ENCODE measurements around the gene CDH23. TPM values are rescaled to one million over a fixed set of nuclear protein-coding genes. Genes with fewer than 3 reads are reported as not detected.

The CDH23 gene
- total RNA-seq, 2 experiments from 2014 or later: 0.16 to 0.61 TPM

DNA sequence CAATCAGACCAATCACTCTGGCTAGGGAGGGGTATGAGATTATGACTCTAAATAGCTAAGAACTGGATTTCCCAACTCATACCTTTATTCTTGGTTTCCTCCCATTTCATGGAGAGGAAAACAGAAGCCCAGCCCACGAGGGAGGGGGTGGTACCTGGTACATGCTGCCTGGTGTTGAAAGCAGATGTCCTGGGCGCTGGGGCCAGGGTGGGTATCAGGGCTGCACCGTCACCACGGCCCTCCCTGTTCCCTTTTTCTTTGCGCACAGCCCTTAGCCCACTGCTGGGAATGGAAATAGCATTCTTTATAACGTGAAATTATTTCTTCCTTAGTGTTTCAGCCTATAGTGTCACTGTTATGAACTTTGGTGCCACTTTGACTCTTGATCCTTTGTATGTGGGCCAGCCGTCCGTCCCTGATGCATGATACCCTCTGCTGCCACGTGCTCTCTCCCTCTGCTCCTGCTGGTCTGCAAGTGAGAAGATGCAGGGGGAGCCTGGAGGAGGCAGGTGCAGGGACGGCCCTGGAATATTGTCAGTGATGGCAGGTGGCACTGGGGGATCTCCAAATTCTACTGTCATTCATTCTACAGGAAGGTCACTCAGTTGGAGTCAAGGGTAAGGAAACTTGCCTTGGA, 158.5 kb downstream of the CDH23 start:
- Mint-ChIP-seq H3K27ac (no peak overlapping the region), H3K36me3 (no peaks in the 10 kb centered on the region), H3K4me3 (no peak overlapping the region), H3K9me3 (ENCODE audit: low read depth) (no peaks in the 10 kb centered on the region), H3K27me3 (peaks cover 23% of the 10 kb centered on the region), H3K4me1 (no peaks in the 10 kb centered on the region)
- DNase-seq: no peak
- no peak for ATAC-seq
- CTCF ChIA-PET: no interaction called here

DNA sequence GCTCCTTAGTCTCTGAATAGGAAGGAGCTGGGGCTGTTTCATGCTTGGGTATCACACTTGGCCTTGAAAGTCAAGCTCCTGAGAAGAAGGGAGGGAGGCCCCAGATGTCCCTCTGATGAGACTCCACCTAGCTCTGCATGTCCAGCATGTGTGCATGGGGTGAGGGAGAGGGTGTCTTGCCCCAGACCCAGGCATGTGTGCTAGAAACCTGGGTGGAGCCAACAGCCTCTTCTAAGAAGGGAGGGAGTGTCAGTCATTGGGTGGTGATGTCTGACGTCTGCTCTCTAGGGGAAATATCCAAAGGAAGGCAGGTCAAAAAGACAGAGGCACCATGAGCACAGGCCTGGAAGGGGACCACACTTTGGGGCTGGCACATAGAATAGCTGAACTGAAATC, 159.0 kb downstream of the CDH23 start:
- peaks cover 25% of the 10 kb centered on the region for H3K27me3 Mint-ChIP-seq
- no peaks in the 10 kb centered on the region for H3K36me3 Mint-ChIP-seq
- H3K9me3 Mint-ChIP-seq (ENCODE audit: low read depth): no peaks in the 10 kb centered on the region
- no peaks in the 10 kb centered on the region for H3K4me1 Mint-ChIP-seq
- ATAC-seq: no peak
- no peak for DNase-seq
- CTCF ChIA-PET: interaction anchor here (2.1 kb wide), 1 partner anchor 13 kb away, joined by 4 read pairs; no protein-coding TSS in a partner anchor
- H3K27ac Mint-ChIP-seq: no peak overlapping the region
- H3K4me3 Mint-ChIP-seq: no peak overlapping the region

DNA sequence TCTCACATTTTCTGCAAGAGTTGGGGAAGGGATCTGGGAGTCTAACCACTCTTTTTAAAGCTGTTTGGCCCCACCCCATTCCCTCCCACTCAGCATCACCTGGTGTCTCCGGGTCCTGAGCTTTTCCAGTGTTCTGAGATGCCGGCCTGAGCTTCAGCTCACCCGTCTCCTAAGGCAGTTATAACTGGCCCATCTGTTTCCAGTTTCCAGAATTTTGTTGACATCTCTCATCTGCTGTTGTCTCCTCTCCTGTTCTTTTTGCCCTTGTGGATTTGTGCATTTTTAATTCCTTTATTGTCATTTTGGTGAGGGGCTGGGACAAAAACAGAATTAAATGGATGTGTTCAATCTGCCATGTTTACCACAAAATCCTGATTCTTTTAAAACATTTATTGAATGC, 162.3 kb downstream of the CDH23 start:
- no peak overlapping the region for H3K4me3 Mint-ChIP-seq
- no peaks in the 10 kb centered on the region for H3K36me3 Mint-ChIP-seq
- no peak for ATAC-seq
- CTCF ChIA-PET: interaction anchor here (1.1 kb wide), 1 partner anchor 10 kb away, joined by 4 read pairs; no protein-coding TSS in a partner anchor
- no peaks in the 10 kb centered on the region for H3K9me3 Mint-ChIP-seq (ENCODE audit: low read depth)
- no peaks in the 10 kb centered on the region for H3K4me1 Mint-ChIP-seq
- no peak overlapping the region for H3K27ac Mint-ChIP-seq
- peaks cover 32% of the 10 kb centered on the region for H3K27me3 Mint-ChIP-seq
- no peak for DNase-seq

DNA sequence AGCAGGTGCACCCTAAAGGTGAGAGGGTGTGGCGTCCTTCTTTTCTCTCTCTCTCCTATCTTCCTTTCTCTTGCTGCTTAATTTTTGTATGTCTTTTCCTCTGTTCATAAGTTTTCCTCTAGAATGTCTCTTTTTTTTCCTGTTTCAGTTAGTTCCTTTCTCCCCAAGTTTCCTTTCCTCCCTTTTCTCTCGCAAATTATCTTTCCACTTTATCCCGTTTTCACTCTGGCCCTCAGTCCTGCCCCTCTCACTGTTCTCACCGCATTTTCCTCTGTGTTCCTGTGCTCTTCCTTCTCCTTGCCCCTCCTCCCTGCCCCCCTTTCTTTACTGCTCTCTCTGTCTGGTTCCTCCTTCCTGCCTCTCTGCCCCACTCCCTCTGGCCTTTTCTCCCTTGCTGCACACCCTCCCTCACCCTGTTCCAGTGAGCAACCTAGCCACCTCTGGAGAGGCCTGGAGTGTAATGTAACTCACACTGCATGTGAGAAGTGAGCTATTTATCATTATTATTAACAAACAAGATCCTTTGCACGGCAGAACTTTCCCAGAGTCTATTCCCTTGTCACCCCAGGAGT, 164.4 kb downstream of the CDH23 start:
- Mint-ChIP-seq H3K27ac (no peak overlapping the region), H3K36me3 (no peaks in the 10 kb centered on the region), H3K27me3 (peaks cover 32% of the 10 kb centered on the region), H3K4me3 (no peak overlapping the region), H3K9me3 (ENCODE audit: low read depth) (no peaks in the 10 kb centered on the region), H3K4me1 (no peaks in the 10 kb centered on the region)
- DNase-seq (no peak), ATAC-seq (no peak)
- CTCF ChIA-PET: interaction anchor here (1.6 kb wide), 1 partner anchor 8 kb away, joined by 4 read pairs; no protein-coding TSS in a partner anchor

DNA sequence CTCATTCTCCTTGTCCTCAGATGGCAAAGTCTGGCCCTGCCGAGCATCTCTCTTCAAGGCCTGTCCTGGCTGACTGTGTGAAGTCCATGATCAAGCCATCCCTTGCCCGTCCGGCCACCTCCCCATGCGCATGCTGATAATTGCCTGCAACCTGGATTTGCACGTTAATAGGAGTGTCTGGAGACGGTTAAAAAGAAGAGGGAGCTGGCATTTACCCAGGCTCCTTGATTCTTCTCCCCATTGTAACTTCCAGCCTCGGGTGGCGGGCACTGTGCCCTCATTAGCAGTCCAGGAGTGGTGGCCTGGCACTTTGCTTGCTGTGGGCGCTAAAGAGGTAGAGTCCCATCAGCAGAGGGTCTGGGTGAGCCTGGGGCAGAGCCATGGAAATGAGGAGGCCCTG, 165.5 kb downstream of the CDH23 start:
- ATAC-seq (no peak), DNase-seq (no peak)
- peaks cover 32% of the 10 kb centered on the region for H3K27me3 Mint-ChIP-seq
- no peak overlapping the region for H3K27ac Mint-ChIP-seq
- H3K9me3 Mint-ChIP-seq (ENCODE audit: low read depth): no peaks in the 10 kb centered on the region
- CTCF ChIA-PET: no interaction called here
- no peak overlapping the region for H3K4me3 Mint-ChIP-seq
- H3K4me1 Mint-ChIP-seq: no peaks in the 10 kb centered on the region
- H3K36me3 Mint-ChIP-seq: no peaks in the 10 kb centered on the region

DNA sequence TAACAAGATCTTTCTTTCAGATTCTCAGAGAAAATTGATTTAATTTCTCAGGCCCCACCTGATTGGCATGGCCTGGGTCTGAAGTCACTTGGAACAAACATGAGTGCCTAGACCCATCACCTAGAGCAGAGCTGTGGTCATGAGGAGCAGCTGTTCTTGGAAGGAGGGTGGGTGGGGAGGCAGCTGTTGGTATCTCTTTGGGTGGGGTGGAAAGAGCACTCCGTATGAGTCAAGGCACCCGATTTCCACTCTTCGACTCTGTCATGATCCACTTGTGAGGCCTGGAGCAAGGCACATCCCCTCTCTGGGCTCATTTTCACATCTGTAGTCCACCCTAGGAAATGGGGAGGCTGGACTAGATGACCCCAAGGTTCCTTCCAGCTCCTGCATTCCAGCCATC, 166.2 kb downstream of the CDH23 start:
- no peak overlapping the region for H3K4me3 Mint-ChIP-seq
- no peaks in the 10 kb centered on the region for H3K9me3 Mint-ChIP-seq (ENCODE audit: low read depth)
- ATAC-seq (no peak), DNase-seq (no peak)
- no peaks in the 10 kb centered on the region for H3K4me1 Mint-ChIP-seq
- peaks cover 27% of the 10 kb centered on the region for H3K27me3 Mint-ChIP-seq
- no peak overlapping the region for H3K27ac Mint-ChIP-seq
- CTCF ChIA-PET: no interaction called here
- H3K36me3 Mint-ChIP-seq: no peaks in the 10 kb centered on the region

DNA sequence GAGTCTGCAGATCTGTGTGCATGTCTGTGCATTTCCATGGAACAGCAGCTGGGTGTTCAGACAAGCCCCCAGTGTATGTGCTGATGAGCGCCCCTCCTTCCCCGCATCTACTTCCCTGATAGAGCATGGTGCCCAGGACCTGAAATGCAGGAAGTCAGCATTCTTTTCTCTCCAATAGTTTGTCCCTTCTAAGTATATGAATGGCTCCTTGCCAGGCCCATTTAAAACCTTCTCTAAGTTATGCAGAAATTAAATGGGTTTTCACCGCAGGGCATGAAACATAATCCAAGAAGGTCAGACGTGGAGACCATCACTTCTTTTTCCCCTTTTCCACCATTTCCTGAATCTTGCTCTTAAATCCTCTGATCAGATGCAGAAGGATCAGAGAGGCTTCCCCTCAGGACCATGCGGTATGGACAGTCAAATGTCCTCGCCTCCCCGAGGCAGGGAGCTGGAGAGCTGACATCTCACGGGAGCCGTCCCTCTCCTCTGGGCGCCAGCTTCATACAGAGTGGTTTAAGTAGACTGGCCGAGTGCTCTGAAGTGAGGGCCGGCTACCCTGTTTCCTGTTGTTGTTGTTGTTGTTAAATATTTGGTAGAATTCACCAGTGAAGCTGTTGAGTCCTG, 167.6 kb downstream of the CDH23 start:
- Mint-ChIP-seq H3K9me3 (ENCODE audit: low read depth) (no peaks in the 10 kb centered on the region), H3K4me1 (no peaks in the 10 kb centered on the region), H3K4me3 (no peak overlapping the region), H3K27me3 (peaks cover 18% of the 10 kb centered on the region), H3K36me3 (no peaks in the 10 kb centered on the region), H3K27ac (no peak overlapping the region)
- CTCF ChIA-PET: interaction anchor here (0.8 kb wide), 1 partner anchor 180 kb away, joined by 3 read pairs; no protein-coding TSS in a partner anchor
- no peak for ATAC-seq
- no peak for DNase-seq

DNA sequence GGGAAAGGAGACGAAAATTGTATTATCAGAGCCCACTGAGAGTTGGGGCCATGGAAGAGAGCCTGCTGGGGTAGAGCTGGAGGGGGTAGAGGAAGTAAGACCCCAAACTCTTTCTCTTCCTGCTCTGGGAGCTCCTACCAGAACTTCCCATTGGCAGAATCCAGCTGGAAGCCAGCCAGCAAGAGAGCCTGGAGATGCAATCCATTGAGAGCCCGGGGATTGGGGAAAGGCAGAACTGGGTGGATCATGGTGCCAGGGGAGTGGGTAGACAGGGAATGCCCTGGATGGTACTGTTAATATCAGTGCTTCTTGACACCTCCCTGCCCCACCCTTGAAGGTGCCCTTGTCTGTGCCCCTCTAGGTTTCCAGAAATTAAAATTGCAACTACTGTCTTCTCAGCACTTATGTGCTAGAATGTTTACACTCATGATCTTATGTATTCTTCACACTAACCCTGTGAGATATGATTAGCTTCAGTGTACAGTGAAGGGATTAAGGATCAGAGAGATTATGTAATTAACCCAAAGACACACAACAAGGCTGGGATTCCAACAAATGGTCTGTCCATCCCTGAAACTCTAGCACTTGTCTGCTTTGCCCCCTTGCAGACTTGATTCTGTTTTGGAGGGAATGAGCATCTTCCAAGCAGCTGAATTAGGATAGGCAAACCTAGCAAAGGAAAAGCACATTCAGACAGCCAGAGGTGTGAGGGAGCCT, 168.7 kb downstream of the CDH23 start:
- Mint-ChIP-seq H3K4me3 (no peak overlapping the region), H3K27me3 (peaks cover 10% of the 10 kb centered on the region), H3K9me3 (ENCODE audit: low read depth) (no peaks in the 10 kb centered on the region), H3K36me3 (no peaks in the 10 kb centered on the region), H3K27ac (no peak overlapping the region), H3K4me1 (no peaks in the 10 kb centered on the region)
- CTCF ChIA-PET: interaction anchor here (0.8 to 1.0 kb wide), 2 partner anchors 182 to 184 kb away, joined by 3 read pairs; no protein-coding TSS in a partner anchor
- ATAC-seq (no peak), DNase-seq (no peak)

DNA sequence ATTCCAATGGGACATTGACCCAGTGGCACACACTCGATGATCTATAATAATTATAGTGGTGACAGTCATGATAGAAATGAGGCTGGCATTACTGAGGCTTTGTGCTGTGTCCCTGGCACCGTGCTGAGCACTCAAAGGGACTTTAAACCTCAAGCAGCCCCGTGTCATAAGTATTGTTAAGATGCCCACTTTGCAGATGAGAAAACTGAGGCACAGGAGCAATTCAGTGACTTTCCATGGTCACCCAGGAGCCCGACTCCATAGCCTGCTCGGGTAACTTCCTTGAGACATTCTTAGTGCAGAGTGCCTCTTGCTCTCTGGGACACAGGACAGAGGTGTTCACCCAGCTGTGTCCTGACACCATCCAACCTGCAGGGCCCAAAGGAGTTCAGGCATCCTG, 170.3 kb downstream of the CDH23 start:
- CTCF ChIA-PET: interaction anchor here (1.2 to 5.7 kb wide), 2 partner anchors 19 to 182 kb away, joined by 3 to 33 read pairs; no protein-coding TSS in a partner anchor
- H3K27ac Mint-ChIP-seq: no peak overlapping the region
- no peaks in the 10 kb centered on the region for H3K36me3 Mint-ChIP-seq
- no peak for DNase-seq
- H3K4me1 Mint-ChIP-seq: no peaks in the 10 kb centered on the region
- H3K27me3 Mint-ChIP-seq: peaks cover 3% of the 10 kb centered on the region
- H3K4me3 Mint-ChIP-seq: no peak overlapping the region
- H3K9me3 Mint-ChIP-seq (ENCODE audit: low read depth): no peaks in the 10 kb centered on the region
- no peak for ATAC-seq

DNA sequence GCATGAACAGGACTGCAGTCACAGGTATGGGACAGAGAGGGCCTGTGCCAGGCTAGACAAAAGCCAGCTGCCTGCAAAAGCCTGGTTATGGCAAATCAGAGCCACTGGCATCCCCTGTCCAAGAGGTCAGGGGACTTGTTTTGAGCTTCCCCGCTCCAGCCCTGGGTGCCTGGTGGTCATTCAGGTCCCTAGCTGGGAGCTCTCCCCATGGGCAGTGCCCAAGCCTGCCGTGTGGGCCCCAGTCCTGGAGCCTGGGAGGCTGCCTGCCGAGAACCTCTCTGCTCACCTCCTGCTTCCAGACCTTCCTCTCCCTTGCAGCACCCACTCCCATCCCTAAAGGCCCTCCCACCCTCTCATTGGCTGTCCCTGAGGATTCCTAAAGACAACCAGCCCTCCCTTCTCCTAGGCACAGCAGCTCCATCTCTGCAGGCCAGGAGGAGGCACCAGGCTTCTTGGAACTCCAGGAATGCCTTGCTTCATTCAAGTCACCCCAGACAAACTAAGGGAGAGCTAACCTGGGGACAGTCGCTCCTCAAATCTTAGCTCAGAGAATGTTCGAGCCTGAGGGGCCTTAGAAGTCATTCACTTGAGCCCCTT, 172.3 kb downstream of the CDH23 start:
- peaks cover 3% of the 10 kb centered on the region for H3K27me3 Mint-ChIP-seq
- no peaks in the 10 kb centered on the region for H3K4me1 Mint-ChIP-seq
- CTCF ChIA-PET: interaction anchor here (0.8 to 5.7 kb wide), 20 partner anchors 9 to 253 kb away, joined by 3 to 55 read pairs (median 6); partner anchors contain the start of genes CDH23, SLC29A3 and VSIR
- no peaks in the 10 kb centered on the region for H3K36me3 Mint-ChIP-seq
- no peak overlapping the region for H3K27ac Mint-ChIP-seq
- DNase-seq (no peak), ATAC-seq (no peak)
- H3K9me3 Mint-ChIP-seq (ENCODE audit: low read depth): no peaks in the 10 kb centered on the region
- no peak overlapping the region for H3K4me3 Mint-ChIP-seq

DNA sequence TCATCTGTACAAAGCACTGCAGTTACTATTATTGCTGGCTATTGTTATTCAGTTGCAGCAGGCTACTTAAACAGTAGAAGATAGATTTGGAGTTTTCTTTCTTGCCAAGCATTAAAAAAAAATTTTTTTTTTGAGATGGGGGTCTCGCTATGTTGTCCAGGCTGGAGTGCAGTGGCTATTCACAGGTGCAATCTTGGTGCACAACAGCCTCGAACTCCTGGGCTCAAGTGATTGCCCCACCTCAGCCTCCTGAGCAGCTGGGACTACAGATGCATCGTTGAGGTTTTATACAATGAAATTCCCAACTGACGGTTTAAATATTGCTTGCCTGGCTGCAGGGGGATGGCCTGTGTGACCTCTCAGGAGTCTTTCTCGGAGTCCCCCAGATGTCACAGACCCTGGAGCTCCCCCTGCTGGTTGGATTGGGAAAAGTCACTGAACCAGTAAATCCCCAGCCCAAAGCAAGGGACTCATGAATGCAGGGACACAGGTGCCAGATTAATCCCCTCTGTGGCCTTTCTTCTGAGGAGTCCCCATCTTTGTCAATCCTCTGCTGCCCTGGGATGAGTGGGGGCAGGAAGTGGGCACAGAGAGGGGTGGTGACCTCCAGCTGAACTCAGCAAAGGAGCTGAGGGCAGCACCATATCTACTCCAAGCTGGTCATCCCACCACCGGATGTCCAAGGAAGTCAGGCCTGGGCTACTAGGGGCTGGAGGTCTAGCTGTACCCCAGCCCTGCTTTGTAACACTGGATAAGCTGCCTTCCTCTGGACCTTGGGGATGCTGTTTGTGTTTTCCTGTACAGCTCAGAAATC, 173.3 kb downstream of the CDH23 start:
- H3K9me3 Mint-ChIP-seq (ENCODE audit: low read depth): no peaks in the 10 kb centered on the region
- H3K36me3 Mint-ChIP-seq: no peaks in the 10 kb centered on the region
- no peaks in the 10 kb centered on the region for H3K4me1 Mint-ChIP-seq
- peaks cover 1% of the 10 kb centered on the region for H3K27me3 Mint-ChIP-seq
- CTCF ChIA-PET: interaction anchor here (0.7 to 5.7 kb wide), 45 partner anchors 9 to 328 kb away, joined by 3 to 55 read pairs (median 4); partner anchors contain the start of genes CDH23, SLC29A3 and VSIR
- H3K27ac Mint-ChIP-seq: no peak overlapping the region
- no peak overlapping the region for H3K4me3 Mint-ChIP-seq
- DNase-seq (peak; percentile 83), ATAC-seq (peak; percentile 62)

DNA sequence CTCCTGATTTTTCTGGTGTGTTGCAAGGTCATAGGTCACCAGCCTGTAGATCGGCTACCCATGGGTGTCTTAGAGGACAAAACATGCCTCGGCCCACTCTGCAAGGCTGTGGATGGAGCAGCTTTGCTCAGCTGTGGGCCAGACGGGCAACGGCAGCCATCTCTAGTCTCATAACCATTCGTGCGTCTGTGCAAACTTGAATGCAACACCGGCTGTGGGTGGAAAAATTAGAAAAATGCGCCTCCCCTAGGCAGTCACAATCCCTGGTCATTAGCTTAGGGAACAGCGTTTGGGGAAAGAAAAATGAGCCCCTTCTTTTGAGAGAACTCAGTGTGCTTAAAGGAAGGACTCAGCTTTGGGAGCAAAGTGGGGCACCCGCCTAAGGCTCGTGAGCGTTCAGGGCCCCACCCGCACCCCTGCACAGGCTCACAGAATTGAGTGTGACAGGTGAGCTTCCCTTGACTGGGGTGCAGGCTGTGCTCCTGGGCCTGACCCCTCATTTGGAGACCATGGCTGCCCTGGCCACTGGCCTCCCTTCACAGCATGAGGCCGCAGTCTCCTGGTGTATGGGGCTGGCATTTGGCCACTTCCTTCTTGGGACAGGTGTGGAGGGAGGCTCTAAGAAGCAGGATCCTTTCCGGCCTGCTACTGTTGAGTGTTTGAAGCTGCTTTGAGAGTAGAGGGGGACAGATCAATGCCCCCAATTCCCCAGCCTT, 174.9 kb downstream of the CDH23 start:
- Mint-ChIP-seq H3K36me3 (no peaks in the 10 kb centered on the region), H3K4me1 (no peaks in the 10 kb centered on the region), H3K4me3 (no peak overlapping the region), H3K27ac (no peak overlapping the region), H3K9me3 (ENCODE audit: low read depth) (no peaks in the 10 kb centered on the region), H3K27me3 (no peaks in the 10 kb centered on the region)
- ATAC-seq (no peak), DNase-seq (no peak)
- CTCF ChIA-PET: interaction anchor here (1.2 to 5.7 kb wide), 11 partner anchors 22 to 258 kb away, joined by 3 to 55 read pairs (median 4); no protein-coding TSS in a partner anchor
